HG03442 (cell line): ENCODE data around the gene CD74.

Source experiments
- ATAC-seq: cut with Tn5 transposase; IDR thresholded peaks from one replicate; pipeline ENCODE4 v1.9.1; 2021; ENCODE audit warnings: mild to moderate bottlenecking, moderate library complexity; ENCODE audit not compliant: unreplicated experiment

CD74 gene

DNA sequence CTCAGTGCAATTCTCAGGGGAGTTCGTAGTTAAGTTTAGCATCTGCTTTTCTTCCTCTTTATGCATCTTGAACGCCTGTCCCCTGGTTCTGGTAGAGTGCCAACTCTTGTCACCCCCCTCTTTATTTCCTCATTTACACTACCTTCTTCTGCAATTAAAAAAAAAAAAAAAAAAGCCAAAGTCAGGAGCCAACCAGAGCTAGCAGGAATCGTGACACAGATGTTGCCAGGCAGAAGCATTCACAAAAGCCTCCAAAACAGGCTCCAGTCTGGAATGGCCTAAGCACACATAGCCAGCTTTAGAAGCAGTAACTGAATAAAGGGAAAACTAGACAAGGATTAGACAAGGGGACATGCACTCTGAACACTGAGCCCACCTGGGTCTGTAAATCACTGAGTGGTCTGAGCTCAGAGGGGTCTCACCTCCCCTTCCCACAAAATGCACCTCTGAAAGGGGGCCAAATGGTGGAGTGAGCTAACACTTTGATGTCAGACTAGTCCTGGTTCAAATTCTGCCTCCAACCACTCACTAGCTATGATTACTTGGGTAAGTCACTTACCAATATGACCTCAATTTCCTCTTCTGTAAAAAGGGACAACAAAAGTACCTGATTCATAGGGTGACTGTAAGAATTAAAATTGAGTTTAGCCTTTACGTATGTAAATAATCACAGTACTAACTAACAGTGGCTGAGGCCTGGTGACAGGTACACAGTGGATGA is 2.0 kb downstream of the CD74 start:
- no peak for ATAC-seq

DNA sequence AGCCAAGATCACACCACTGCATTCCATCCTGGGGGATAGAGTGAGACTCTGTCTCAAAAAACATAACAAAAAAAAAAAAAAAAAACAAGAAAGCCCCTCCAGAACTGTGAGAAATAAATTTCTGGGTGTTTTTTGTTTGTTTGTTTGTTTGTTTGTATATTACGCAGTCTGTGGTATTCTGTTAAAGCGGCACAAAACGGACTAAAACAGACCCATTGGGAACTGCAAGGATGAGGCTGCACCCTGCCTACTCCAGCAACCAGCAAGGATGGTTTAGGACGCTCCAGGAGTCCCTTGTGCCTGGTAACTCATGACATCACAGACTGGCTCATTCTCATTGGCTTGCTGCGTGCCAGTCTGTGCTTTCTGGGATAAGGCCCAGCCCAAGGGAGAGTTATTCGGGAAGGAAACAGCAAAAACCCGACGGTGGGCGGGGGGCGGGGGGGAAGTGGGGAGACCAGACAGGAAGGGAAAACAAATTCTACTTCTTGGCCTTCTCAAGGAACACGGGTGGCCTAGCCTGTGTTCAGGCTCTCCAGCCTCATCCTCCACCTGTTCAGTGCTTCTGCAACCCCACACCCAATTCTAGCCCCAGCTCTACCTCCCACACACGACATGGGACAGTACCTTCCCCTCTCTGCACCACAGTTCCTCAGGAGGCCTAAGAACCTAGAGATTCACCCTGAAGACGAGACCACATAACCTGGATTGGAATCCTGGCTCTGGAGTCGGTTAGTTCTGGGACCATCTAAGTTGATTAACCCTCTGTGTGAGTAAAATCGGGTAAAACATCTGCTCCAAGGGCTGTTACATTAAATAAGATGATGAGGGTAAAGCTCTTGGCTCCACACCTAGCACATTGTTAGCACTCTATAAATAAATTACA is 2.8 kb downstream of the CD74 start:
- ATAC-seq, result peak; percentile 30

DNA sequence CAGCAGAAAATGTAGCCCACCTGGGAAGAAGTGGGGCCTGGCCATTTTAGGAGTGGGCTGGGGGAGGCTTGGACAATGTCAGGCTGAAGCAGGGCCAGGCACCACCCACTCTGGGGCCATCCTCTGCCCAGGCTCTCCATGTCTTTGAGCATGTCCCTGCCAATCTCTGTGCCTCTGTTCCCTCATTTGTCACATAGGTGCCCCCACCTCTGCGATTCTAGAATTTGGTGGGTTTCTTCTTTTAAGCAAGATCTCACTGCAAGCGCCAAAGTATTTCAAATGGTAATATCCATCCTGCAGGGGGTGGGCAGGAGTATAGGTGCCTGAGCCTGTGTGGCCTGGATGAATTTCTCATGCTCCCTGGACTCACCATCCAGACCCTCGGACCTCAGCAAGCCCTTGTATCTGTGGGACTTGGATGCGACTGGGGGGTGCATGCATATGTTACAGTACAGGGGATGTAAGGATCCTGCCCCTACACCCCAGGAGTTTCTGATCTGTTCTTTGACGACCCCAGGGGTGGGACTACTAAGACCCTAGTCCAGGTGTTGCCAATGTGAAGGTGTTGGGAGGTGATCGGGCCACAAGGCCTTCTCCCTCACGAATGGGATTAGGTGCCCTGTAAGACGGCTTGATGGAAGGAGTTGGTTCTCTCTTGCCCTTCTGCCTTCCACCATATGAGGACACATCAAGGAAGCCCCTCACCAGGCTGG is 4.3 kb downstream of the CD74 start:
- ATAC-seq, result no peak

DNA sequence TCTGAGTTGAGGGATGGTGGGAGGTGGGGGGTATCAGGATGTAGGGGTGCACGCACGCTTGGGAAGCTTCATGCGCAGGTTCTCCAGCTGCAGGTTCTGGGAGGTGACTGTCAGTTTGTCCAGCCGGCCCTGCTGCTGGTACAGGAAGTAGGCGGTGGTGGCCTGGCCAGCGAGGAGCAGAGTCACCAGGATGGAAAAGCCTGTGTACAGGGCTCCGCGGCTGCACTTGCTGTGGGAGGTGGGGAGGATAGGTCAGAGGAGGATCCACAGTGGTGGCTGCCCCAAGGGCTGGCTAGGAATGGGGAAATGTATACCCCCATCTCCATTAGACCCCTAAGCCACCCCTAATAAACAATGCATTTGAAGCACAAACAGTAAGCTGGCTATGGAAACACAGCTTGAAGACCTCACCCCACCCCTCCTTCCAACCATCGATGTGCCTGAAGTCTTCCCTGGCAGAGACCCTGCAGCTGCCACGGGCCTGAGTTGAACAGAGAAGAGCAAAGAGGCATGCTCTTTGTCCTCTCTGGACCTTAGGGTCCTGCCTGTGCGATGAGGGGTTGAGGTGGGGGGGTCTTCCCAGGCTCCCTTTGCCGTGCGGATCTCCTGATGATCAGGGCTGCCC is 5.5 kb downstream of the CD74 start:
- no peak for ATAC-seq

DNA sequence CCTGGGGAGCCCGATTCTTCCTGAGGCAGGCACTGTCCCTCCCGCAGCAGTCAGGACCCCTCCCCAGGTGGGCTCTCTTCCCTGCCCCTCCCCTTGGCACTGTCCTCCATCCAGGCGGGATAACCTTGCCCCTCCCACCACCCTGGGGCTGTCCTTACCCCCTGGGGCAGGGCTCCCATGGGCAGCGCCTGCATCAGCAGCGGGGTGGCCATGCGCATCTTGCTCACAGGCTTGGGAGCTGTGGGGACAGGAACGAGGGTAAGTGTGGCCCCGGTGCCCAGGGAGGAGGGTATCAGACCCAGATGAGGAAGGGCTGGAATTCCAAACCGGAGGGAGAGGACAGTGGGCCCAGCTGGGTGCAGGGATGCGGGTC is 6.0 kb downstream of the CD74 start:
- ATAC-seq, result no peak

DNA sequence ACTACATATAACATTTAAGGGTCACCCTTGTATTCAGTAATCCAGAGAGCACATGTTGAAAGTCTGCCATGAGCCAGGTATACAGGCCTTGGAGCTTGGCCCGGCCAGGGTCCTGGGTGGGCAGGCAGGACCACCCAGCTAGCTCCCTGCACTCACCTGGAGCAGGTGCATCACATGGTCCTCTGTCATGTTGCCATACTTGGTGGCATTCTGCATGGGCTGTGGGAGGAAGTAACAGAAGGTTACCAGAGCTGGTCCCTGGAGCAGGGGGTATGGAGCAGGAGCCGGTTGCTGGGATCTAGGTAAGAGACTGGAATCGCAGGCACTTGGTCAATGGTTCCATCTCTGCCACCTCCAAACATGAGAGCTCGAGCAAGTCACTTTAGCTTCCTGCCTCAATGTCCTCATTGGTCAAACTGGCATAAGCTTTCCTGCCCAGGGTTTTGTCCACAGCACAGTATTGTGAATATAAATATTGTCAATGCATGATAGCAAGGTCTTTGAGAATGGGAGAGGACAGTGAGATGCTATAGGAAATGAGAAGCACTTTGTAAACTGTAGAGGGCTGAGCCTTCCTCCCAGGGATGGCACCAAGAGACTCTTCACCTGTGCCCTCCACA is 6.5 kb downstream of the CD74 start:
- ATAC-seq, result no peak

DNA sequence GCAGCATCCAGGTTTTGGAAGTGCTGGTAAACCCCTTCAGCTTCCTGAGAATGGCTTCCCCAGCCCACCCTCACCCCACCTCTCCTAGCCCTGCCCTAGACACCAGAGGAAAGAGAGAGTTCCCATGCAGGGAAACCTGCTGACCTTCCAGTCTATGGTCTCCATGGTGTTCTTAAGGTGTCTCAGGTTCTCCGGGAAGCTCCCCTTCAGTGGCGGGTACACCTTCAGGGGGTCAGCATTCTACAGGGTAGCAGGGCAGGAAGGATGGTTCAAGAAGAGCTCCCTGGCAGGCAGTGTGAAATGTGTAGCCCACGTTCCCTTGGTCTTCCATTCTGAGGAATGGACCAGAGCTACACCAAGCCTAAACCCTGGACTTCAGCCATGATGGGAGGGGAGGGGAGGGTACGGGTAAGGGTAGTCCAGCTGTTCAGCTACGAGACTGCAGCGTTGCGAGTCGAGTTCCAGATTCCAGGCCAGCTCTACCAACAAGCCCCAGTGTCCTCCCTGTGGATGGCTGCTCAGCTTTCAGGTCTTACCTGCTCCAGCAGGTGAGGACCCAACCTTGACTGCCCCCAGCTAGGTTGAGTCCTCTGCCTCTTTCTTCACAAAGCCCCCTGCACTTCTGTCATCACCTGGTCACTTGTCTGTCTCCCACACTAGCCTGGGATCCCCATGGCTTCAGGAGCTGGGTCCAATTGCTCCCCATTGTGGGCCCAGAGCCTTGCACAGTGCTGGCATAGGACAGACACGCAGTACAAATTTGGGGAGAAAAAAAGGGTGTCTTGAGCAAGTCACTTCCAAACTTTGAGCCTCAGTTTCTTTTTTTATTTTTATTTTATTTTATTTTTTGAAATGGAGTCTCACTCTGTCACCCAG is 7.5 kb downstream of the CD74 start:
- ATAC-seq, result no peak

DNA sequence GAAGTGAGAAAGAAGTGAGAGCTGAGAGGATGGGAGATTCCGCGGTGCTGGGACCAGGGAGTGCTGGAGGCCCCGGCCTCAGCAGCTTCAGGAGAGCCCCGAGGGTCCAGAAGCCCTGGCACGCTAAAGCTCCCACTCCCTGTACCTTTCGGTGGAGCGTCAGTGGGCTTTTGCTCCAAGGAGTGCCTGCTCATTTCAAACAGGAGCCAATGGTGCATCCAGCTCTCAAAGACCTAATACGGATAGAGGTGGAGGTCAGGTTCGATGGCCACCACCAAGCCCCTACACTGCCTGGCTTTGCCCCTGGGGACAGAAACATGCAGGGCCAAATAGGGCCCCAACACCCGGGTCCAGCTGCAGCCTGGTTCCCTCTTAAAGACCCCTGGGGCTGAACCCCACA is 8.2 kb downstream of the CD74 start:
- no peak for ATAC-seq

DNA sequence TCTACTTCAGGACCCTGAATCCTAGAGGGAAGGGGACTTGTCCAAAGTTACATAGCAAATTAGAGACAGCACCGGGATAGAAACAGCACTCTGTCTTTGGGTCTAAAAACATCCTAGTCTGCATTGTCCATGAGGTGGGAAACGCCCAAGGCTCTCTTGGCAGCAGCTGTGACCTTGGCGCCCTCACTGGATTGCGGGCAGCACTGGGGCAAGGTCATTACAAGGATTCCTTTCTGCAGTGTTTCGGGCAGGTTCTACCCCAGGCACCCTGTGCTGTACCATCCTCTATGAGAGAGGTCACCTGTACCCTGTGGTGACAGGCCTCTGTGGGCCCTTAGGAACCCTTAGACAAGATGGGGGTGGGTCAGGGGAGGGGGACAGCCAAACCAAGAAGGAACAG is 8.6 kb downstream of the CD74 start:
- ATAC-seq, result no peak

DNA sequence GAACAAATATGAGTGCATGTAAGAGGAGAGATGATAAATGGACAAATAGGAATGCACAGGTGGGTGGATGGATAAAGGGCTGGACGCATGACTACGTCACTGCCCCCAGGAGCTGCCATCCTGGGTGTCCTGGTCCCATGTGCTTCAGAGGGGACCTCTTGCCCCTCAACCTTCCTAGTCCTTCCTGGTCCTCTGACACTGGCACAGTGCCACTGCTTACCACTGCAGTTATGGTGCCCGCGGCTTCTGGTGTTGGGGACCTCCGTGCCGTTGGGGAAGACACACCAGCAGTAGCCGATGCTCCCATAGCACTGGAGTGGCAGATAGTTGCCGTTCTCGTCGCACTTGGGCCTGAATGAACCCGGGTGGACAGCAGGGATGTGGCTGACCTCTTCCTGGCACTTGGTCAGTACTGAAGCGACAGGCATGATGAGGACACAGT is 9.8 kb downstream of the CD74 start:
- ATAC-seq, result no peak

DNA sequence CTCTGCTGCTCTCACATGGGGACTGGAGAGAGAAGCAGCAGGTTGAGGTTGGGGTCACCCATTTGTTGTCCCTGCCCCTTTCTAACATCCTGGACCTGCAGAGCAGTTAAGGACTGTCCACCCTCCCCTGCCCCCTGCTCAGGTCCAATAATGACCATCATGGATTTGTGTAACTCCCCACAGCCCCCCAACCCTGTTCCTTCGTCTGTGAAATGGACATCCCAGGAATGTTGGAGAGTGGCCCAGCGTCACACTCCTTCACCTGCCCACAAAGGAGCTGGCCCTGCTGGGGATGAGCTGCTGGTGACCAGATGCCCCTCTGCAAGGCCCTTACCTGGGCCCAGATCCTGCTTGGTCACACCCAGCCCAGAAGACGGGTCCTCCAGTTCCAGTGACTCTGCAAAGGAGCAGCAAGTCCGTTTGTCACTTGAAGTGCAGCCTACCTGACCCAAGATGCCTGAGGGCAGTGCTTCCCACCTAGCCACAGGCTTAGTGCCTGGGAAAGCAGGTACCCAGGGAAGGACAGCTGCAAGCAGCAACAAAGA is 10.4 kb downstream of the CD74 start:
- no peak for ATAC-seq

DNA sequence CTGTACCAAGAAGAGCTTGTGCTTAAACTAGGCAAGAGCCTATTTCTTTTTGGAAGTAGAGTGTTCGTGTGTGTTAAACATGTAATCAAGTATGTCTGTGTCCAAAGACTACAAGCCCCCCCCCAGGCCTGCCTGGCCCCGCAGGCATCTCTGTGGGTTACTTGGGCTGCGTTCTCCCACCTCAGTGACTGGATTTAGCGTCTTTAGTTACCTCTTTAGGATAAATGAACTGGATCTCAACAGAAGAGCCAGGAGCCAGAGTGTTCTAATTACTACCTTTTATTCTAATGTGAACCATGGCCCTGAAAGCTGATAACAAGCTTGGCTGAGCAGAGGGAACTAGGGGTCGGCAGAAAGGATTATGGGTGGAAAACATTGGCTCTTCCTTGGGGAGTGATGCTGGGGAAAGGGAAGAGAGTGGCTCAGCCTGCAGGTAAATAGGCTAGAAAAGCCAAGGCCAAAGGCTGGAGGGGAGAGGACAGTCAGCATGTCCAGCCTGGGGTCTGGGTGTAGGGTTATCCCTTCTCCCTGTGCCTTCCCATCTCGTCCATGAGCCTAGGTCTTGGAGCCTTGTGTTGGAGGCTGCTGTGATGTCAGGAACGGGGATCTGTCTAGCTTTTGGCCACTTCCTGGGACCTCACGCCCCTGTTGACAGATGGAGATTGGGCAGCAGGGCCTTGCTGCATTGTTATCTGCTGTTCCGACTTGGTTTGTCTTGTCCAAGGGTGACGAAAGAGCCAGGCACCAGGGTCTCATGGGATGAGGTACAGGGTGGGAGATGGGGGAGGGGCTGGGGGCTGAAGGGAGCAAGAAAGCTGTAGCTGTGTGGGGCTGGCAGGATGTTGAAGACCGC is 11.1 kb downstream of the CD74 start:
- ATAC-seq, result no peak

DNA sequence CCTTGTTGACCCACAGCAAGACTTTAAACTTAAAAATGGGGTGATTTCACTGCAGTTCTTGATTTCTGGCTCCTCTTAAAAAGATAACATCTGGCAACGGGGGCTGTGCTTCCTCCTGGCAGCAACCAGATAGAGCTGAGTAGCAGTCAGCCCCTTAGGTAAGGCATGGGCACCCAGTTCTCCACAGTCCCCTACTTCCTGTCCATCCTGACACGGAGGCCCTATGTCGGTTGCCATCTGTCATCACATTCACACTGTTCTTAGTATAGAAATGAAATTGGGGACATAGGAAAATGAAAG is 11.7 kb downstream of the CD74 start:
- ATAC-seq, result no peak

DNA sequence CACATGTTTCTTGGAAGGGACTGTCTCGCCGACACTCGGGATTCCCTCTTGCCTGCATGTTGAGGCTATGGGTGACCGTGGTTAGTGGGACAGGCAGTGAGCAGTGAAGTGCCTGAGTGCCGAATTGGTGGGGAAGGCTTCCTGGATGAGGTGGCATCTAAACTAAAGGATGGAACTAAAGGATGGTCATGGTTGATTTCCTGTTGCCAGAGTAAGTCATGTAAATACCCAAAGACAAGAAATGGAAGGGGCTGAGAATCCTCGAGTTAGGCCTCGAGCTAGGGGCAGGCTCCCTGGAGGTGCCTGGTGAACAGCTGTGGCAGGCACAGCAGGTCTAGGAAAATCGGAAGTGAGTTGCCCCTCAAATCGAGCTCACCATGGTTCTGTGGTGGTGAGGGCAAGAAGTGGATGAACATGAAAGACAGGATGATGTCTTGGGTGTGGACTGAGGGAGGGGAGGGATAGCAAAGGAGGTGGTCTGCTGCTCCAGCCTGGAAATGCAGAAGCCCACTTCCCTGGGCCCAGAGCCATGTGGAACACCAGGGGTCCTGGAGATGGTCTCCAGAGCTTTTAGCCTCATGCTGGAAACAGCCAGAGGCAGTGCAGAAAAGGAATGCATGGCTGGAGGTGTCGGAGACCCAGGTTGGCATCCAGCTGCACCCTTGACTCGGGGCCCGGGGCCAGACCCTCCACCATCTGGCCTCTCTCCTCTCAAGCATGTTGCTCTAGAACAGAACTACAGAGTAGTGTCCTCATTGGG is 12.2 kb downstream of the CD74 start:
- ATAC-seq, result no peak

DNA sequence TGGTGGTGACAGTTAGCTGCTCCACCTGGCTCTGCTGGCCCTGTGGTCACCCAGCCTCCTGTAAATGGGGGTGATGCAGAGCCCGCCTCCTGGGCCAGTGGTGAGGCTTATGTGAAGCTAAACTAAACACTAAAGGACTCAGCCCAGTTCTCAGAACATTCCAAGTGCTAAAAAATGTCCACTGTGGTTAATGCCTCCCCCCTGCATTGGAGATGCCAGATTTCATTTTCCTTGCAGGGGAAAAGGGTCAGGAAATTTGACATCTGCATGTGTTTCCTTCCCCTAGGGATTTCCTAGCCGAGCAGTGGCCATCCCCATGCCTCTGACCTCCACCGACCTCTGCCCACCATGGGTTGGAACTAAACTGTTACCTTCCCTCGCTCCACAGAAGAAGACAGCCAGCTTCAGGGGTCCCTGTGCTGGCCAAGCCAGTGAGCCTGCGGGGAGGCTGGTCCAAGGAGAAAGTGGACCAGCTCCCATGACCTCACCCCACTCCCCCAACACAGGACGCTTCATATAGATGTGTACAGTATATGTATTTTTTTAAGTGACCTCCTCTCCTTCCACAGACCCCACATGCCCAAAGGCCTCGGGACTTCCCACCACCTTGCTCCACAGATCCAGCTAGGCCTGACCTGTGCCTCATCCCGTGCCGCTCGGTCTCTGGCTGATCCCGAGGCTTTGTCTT is 13.0 kb downstream of the CD74 start:
- ATAC-seq, result peak; percentile 1

DNA sequence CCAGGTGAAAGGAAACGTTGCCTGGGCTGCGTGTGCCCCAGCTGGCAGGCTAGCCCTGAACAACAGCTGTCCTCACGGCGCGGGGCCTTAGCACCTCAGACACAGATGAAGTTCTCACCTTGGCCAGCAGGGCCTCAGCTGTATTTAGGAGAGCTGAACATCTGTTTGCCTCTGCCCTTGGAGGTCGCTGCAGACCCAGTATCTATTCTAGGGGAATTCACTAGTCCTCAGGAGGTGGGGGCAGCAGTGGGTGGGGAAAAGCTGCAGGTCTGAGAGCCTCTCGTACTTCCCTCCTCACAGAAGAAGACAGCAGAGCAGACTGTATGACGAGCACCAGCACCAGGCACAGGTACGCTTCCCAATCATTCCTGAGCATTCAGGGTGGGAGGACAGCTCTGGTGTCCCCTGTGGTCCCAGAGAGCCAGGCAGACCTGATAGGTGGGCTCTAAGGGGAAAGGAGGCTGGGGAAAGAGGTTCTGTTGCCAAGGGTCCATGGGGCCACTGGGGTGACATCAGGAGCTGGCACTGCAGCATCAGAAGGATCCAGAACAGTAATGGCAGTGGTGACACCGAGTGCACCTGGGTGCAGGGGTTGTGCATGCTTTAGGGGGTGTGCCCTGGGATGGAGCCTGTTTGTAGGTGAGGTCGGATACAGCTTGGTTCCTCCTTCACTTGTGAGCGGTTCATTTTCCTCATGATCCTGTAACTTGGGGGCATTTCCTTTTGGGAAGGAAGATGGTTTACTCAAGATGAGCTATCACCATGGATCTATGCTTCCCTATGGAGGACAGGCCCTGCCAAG is 13.8 kb downstream of the CD74 start:
- peak; percentile 56 for ATAC-seq
